ENCODE data around the gene ST6GAL1. TPM values are rescaled to one million over a fixed set of nuclear protein-coding genes. Genes with fewer than 3 reads are reported as not detected.

The ST6GAL1 gene
- total and polyA plus RNA-seq, 11 donors = 19.4 to 120 (median 69.9) TPM

GRCh38 chr3:187039723-187040414 lies 109.5 kb downstream of the ST6GAL1 start:
- 80 to 87% (median 82%) methylated on average over 6 of the region's 6 CpGs for WGBS, 4 donors
- ATAC-seq (peak in 1 of 4 donors; percentile 11), DNase-seq (no peak)
- TF ChIP-seq POLR2A (IDR thresholded peaks at IDR 0.05) (no peak), CTCF (IDR thresholded peaks at IDR 0.05) (no peak)
- intact Hi-C loops (cut with DNase I) = loop anchor here in 1 of 10 donors (5.0 kb wide), 1 partner anchor 103 kb away; no protein-coding TSS in a partner anchor
- H3K36me3 ChIP-seq = peaks cover 0 to 33% (median 24%) of the 10 kb centered on the region in 9 donors
- H3K4me3 ChIP-seq = no peak overlapping the region
- no peaks in the 10 kb centered on the region for H3K27me3 ChIP-seq
- peaks cover 3 to 56% (median 36%) of the 10 kb centered on the region in 12 donors for H3K4me1 ChIP-seq
- H3K27ac ChIP-seq = peak overlapping the region in 6 of 12 donors; percentile 7 to 87 (median 32)
- peaks cover 0 to 17% (median 5%) of the 10 kb centered on the region in 12 donors for H3K9me3 ChIP-seq

- H3K27me3 ChIP-seq = no peaks in the 10 kb centered on the region
- 87 to 94% (median 89%) methylated on average over 5 of the region's 5 CpGs for WGBS, 4 donors
- peaks cover 0 to 10% (median 5%) of the 10 kb centered on the region in 12 donors for H3K9me3 ChIP-seq
- H3K27ac ChIP-seq = peak overlapping the region in 5 of 12 donors; percentile 6 to 87 (median 17)
- DNase-seq = no peak
- no peak for TF ChIP-seq CTCF (IDR thresholded peaks at IDR 0.05)
- no peak for TF ChIP-seq POLR2A (IDR thresholded peaks at IDR 0.05)
- intact Hi-C loops (cut with DNase I) = loop anchor here in 1 of 10 donors (5.0 kb wide), 1 partner anchor 103 kb away; no protein-coding TSS in a partner anchor
- H3K4me1 ChIP-seq = peaks cover 7 to 65% (median 42%) of the 10 kb centered on the region in 12 donors
- peak in 1 of 4 donors; percentile 12 for ATAC-seq
- no peak overlapping the region for H3K4me3 ChIP-seq
- H3K36me3 ChIP-seq = peaks cover 0 to 33% (median 24%) of the 10 kb centered on the region in 9 donors
Measured at GRCh38 chr3:187040516-187041361, 110.4 kb downstream of the ST6GAL1 start.

GRCh38 chr3:187041362-187042307 lies 111.3 kb downstream of the ST6GAL1 start:
- 58 to 67% (median 64%) methylated on average over 8 of the region's 8 CpGs for WGBS, 4 donors
- H3K4me1 ChIP-seq = peaks cover 7 to 71% (median 46%) of the 10 kb centered on the region in 12 donors
- peaks cover 0 to 1% (median 0%) of the 10 kb centered on the region in 12 donors for H3K9me3 ChIP-seq
- DNase-seq (no peak), ATAC-seq (peak in 3 of 4 donors; percentile 36 to 68 (median 62))
- TF ChIP-seq POLR2A (IDR thresholded peaks at IDR 0.05) (no peak), CTCF (IDR thresholded peaks at IDR 0.05) (no peak)
- no peak overlapping the region for H3K4me3 ChIP-seq
- peaks cover 0 to 33% (median 24%) of the 10 kb centered on the region in 9 donors for H3K36me3 ChIP-seq
- intact Hi-C loops (cut with DNase I) = loop anchor here in 1 of 10 donors (5.0 kb wide), 1 partner anchor 104 kb away; no protein-coding TSS in a partner anchor
- peak overlapping the region in 7 of 12 donors; percentile 6 to 87 (median 23) for H3K27ac ChIP-seq
- H3K27me3 ChIP-seq = no peaks in the 10 kb centered on the region

Data from heart left ventricle (tissue), 16 donors.